ENCODE results near the gene PARP9.

DNA sequence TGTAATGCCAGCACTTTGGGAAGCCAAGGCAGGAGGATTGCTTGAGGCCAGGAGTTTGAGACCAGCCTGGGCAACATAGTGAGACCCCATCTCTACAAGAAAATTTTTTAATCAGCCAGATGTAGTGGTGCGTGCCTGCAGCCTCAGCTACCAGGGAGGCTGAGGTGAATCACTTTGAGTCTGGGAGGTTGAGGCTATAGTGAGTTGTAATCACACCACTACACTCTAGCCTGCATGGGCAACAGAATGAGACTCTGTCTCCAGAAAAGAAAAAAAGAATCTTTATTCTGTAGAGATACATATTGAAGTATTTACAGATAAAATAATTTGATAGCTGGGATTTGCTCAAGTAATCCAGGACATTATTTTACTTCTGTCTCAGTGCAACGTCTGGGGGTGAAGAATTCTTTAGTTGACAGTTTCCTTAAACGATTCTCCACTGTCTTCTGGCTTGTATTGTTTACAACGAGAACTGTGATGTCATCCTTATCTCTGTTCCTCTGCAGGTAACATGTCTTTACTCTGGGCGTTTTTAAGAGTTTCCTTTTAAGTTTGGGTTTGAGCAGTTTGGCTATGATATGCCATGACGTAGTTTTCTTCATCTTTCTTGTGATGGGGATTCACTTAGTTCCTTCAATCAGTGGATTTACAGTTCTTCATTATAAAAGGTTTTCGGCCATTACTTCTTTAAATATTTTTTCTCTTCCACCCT, 75.7 kb downstream of the PARP9 start:
- TF ChIP-seq, protein P1, sequence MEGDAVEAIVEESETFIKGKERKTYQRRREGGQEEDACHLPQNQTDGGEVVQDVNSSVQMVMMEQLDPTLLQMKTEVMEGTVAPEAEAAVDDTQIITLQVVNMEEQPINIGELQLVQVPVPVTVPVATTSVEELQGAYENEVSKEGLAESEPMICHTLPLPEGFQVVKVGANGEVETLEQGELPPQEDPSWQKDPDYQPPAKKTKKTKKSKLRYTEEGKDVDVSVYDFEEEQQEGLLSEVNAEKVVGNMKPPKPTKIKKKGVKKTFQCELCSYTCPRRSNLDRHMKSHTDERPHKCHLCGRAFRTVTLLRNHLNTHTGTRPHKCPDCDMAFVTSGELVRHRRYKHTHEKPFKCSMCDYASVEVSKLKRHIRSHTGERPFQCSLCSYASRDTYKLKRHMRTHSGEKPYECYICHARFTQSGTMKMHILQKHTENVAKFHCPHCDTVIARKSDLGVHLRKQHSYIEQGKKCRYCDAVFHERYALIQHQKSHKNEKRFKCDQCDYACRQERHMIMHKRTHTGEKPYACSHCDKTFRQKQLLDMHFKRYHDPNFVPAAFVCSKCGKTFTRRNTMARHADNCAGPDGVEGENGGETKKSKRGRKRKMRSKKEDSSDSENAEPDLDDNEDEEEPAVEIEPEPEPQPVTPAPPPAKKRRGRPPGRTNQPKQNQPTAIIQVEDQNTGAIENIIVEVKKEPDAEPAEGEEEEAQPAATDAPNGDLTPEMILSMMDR (IDR thresholded peaks at IDR 0.05; ENCODE audit: insufficient read depth, low read length, poor library complexity, severe bottlenecking): no peak
- no peak for TF ChIP-seq EZH2phosphoT487 (conservative IDR thresholded peaks at IDR 0.05; ENCODE audit: low read length)
